Activated CD8-positive, alpha-beta T cell treated with anti-CD3 and anti-CD28 coated beads for 36 hours (primary cell): ENCODE measurements around the gene SLC8A1. TPM values are rescaled to one million over a fixed set of nuclear protein-coding genes. Genes with fewer than 3 reads are reported as not detected.

Experiments used
- ATAC-seq: fragments of 200-7000 bp; cut with Tn5 transposase; one replicate; pipeline ENCODE4 v1.10.0; 2021; ENCODE audit warnings: mild to moderate bottlenecking, moderate library complexity
- CTCF ChIA-PET: fragments of 350-600 bp; sonication (Branson Sonifier 250); formaldehyde crosslinking; loops from one replicate; lab custom pipeline; 2021; ENCODE audit warnings: antibody characterized with exemption; lab: Charles Lee
- POLR2A ChIA-PET: fragments of 350-600 bp; sonication (Branson Sonifier 250); formaldehyde crosslinking; loops from one replicate; lab custom pipeline; 2021; ENCODE audit warnings: antibody characterized with exemption; lab: Charles Lee
- DNase-seq: peaks from one replicate; pipeline ENCODE4 v3.0.0-alpha.2; 2020
- H3K27ac Mint-ChIP-seq: one replicate; pipeline ENCODE4 v1.8.0; 2021; ENCODE audit warnings: mild to moderate bottlenecking, mixed read lengths
- H3K27me3 Mint-ChIP-seq: one replicate; pipeline ENCODE4 v1.8.0; 2021; ENCODE audit warnings: mixed read lengths
- H3K36me3 Mint-ChIP-seq: one replicate; pipeline ENCODE4 v1.8.0; 2021; ENCODE audit warnings: low read depth, mixed read lengths
- H3K4me1 Mint-ChIP-seq: one replicate; pipeline ENCODE4 v1.8.0; 2021; ENCODE audit warnings: low read depth, mixed read lengths
- H3K4me3 Mint-ChIP-seq: one replicate; pipeline ENCODE4 v1.8.0; 2021; ENCODE audit warnings: mild to moderate bottlenecking, moderate library complexity, mixed read lengths
- H3K9me3 Mint-ChIP-seq: one replicate; pipeline ENCODE4 v1.8.0; 2021; ENCODE audit warnings: mixed read lengths
- intact Hi-C: fragments of 100-400 bp; cut with micrococcal nuclease; formaldehyde crosslinking; loops from one replicate; pipeline ENCODE4 v1.10.0; 2022
- total RNA-seq, 2 experiments: library from RNA; stranded (reverse); gene quantifications; one replicate each; pipeline ENCODE4 v1.2.3, GENCODE V29; 2021
- TF ChIP-seq, protein P1 (sequence below): fragments of 200-600 bp; IDR thresholded peaks from one replicate; pipeline ENCODE4 v1.8.0; 2022; ENCODE audit warnings: antibody characterized with exemption, mild to moderate bottlenecking

The SLC8A1 gene
- total RNA-seq, 2 experiments from 2014 or later = 0.23 to 0.34 TPM

DNA sequence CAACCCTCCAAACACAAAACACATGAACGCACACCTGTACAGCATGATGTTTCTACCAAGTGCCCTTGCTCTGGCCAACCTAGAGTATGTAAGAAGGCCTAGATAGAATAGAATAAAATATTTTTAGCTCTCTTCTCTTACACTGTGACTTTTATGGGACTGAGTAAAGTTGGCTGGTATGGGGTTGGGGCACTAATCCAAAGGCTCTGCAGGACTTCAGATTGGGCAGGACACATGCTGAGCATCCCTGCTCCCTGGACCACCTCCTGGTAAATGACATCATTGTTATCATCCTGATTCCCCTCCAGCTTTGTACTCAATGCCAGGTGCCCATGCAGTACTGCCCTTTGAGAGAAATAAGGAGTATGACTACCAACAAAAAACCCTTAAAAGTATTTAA lies 322.2 kb downstream of the SLC8A1 start:
- Mint-ChIP-seq H3K4me1 (no peaks in the 10 kb centered on the region), H3K27ac (no peak overlapping the region), H3K9me3 (no peaks in the 10 kb centered on the region), H3K36me3 (no peaks in the 10 kb centered on the region), H3K27me3 (no peaks in the 10 kb centered on the region), H3K4me3 (no peak overlapping the region)
- ChIA-PET POLR2A (no interaction called here), CTCF (interaction anchor here (0.6 kb wide), 1 partner anchor 318 kb away, joined by 3 read pairs; no protein-coding TSS in a partner anchor)
- no peak for DNase-seq
- intact Hi-C loops = no loop called here
- TF ChIP-seq, protein P1, sequence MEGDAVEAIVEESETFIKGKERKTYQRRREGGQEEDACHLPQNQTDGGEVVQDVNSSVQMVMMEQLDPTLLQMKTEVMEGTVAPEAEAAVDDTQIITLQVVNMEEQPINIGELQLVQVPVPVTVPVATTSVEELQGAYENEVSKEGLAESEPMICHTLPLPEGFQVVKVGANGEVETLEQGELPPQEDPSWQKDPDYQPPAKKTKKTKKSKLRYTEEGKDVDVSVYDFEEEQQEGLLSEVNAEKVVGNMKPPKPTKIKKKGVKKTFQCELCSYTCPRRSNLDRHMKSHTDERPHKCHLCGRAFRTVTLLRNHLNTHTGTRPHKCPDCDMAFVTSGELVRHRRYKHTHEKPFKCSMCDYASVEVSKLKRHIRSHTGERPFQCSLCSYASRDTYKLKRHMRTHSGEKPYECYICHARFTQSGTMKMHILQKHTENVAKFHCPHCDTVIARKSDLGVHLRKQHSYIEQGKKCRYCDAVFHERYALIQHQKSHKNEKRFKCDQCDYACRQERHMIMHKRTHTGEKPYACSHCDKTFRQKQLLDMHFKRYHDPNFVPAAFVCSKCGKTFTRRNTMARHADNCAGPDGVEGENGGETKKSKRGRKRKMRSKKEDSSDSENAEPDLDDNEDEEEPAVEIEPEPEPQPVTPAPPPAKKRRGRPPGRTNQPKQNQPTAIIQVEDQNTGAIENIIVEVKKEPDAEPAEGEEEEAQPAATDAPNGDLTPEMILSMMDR = no peak
- ATAC-seq = no peak

DNA sequence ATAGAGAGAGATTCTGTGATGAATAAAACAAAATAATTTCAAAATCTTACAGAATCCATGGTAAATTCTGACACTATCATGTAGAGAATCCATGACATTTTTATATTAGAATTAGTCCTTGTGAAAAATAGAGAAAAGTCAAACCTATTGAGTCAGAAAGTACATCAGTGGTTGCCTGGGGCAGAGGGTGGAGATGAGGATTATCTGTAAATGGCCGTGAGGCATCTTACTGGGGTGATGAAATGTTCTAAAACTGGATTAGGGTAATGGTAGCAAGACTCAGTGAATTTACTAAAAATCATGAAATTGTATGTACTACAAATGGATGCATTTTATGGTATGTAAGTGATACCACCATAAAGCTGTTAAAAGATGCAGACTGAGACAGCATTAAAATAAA lies 323.1 kb downstream of the SLC8A1 start:
- H3K4me1 Mint-ChIP-seq = no peaks in the 10 kb centered on the region
- ATAC-seq = no peak
- no peaks in the 10 kb centered on the region for H3K36me3 Mint-ChIP-seq
- no peak for DNase-seq
- POLR2A ChIA-PET = no interaction called here
- CTCF ChIA-PET = no interaction called here
- no peak overlapping the region for H3K27ac Mint-ChIP-seq
- H3K27me3 Mint-ChIP-seq = peaks cover 1% of the 10 kb centered on the region
- TF ChIP-seq, protein P1 = no peak
- intact Hi-C loops = no loop called here
- H3K9me3 Mint-ChIP-seq = no peaks in the 10 kb centered on the region
- no peak overlapping the region for H3K4me3 Mint-ChIP-seq

GRCh38 chr2:40127890-40128557 lies 323.9 kb downstream of the SLC8A1 start:
- H3K4me1 Mint-ChIP-seq = no peaks in the 10 kb centered on the region
- no peak for ATAC-seq
- H3K27me3 Mint-ChIP-seq = peaks cover 1% of the 10 kb centered on the region
- no peaks in the 10 kb centered on the region for H3K36me3 Mint-ChIP-seq
- no peaks in the 10 kb centered on the region for H3K9me3 Mint-ChIP-seq
- ChIA-PET CTCF (no interaction called here), POLR2A (no interaction called here)
- H3K4me3 Mint-ChIP-seq = no peak overlapping the region
- intact Hi-C loops = no loop called here
- TF ChIP-seq, protein P1 = no peak
- H3K27ac Mint-ChIP-seq = no peak overlapping the region
- no peak for DNase-seq

- ChIA-PET CTCF (no interaction called here), POLR2A (no interaction called here)
- Mint-ChIP-seq H3K36me3 (no peaks in the 10 kb centered on the region), H3K4me1 (no peaks in the 10 kb centered on the region), H3K4me3 (no peak overlapping the region), H3K9me3 (no peaks in the 10 kb centered on the region), H3K27me3 (peaks cover 1% of the 10 kb centered on the region), H3K27ac (no peak overlapping the region)
- DNase-seq (peak; percentile 8), ATAC-seq (no peak)
- intact Hi-C loops = no loop called here
- TF ChIP-seq, protein P1 = no peak
Measured at GRCh38 chr2:40127146-40127545, 324.7 kb downstream of the SLC8A1 start.

DNA sequence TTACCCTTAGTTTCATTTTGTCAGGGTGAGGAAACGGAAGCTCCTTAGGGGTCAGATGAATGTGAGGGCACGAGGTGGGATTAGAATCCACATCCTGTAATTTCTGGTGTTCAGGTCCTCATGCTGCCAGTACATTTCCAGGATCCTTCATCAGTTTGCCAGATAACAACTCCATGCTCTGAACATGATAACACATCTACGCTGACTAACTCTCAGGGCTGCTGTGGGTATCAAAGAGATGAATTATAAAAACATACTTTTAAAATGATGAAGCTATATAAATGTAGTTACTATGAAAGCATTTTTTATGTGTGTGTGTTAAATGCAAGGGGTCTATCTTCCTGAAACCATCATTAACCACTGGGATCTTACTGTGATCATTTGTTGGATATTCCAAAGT lies 325.9 kb downstream of the SLC8A1 start:
- Mint-ChIP-seq H3K4me1 (no peaks in the 10 kb centered on the region), H3K4me3 (no peak overlapping the region), H3K9me3 (no peaks in the 10 kb centered on the region), H3K27ac (no peak overlapping the region), H3K27me3 (peaks cover 1% of the 10 kb centered on the region), H3K36me3 (no peaks in the 10 kb centered on the region)
- DNase-seq (no peak), ATAC-seq (no peak)
- POLR2A ChIA-PET = no interaction called here
- TF ChIP-seq, protein P1 = no peak
- intact Hi-C loops = no loop called here
- CTCF ChIA-PET = no interaction called here
